Small intestine (tissue), 7 donors: ENCODE data around the gene SPECC1. TPM values are rescaled to one million over a fixed set of nuclear protein-coding genes. Genes with fewer than 3 reads are reported as not detected.

Experiments
- DNase-seq, 2 donors: peaks; one replicate each; pipeline versions ENCODE4 v3.0.0 to v3.0.0-alpha.2; 2013
- FAIRE-seq: peaks from 2 replicates; lab custom pipeline; 2012; peaks lifted over from hg19 to GRCh38; lab: Jason Lieb, UNC
- H3K27ac ChIP-seq, 3 donors: one replicate each; pipeline ENCODE4 v1.5.1; 2013; ENCODE audit warnings: low read length in 2 of 3, mild to moderate bottlenecking in 2 of 3, control low read depth in 1 of 3, inconsistent platforms in 1 of 3, low read depth in 1 of 3, moderate library complexity in 1 of 3
- H3K27me3 ChIP-seq, 3 donors: one replicate each; pipeline ENCODE4 v1.6.1; 2013; ENCODE audit warnings: low read length in 3 of 3, inconsistent platforms in 1 of 3; ENCODE audit not compliant: control insufficient read depth in 3 of 3, insufficient read depth in 3 of 3
- H3K36me3 ChIP-seq, 3 donors: one replicate each; pipeline ENCODE4 v1.6.1; 2013; ENCODE audit warnings: low read length in 3 of 3, inconsistent platforms in 1 of 3, low read depth in 1 of 3, mild to moderate bottlenecking in 1 of 3, moderate library complexity in 1 of 3; ENCODE audit not compliant: control insufficient read depth in 3 of 3, insufficient read depth in 2 of 3
- H3K4me1 ChIP-seq, 3 donors: one replicate each; pipeline ENCODE4 v1.6.1; 2013; ENCODE audit warnings: low read length in 2 of 3, inconsistent platforms in 1 of 3, low read depth in 1 of 3, mild to moderate bottlenecking in 1 of 3, moderate library complexity in 1 of 3; ENCODE audit not compliant: control insufficient read depth in 3 of 3, insufficient read depth in 2 of 3
- H3K4me3 ChIP-seq, 3 donors: one replicate each; pipeline ENCODE4 v1.5.1; 2013; ENCODE audit warnings: low read length in 3 of 3, control low read depth in 1 of 3, inconsistent platforms in 1 of 3, low read depth in 1 of 3, mild to moderate bottlenecking in 1 of 3, moderate library complexity in 1 of 3
- H3K9me3 ChIP-seq, 2 donors: one replicate each; pipeline ENCODE4 v1.6.1; 2013; ENCODE audit warnings: low read depth in 1 of 2, low read length in 1 of 2; ENCODE audit not compliant: control insufficient read depth in 2 of 2, insufficient read depth in 1 of 2
- WGBS, 3 donors: extraction: QIAGEN DNeasy Blood & Tissue Kit; methylation state at CpG; one replicate each; pipeline ENCODE4 v1.1.7; 2013; 5-methylcytosine and 5-hydroxymethylcytosine counted together
- polyA plus RNA-seq, 4 donors: library from polyadenylated mRNA; stranded (reverse) in 3 of 4; unstranded in 1 of 4; fragments of 200-250 nt in 3 of 4; fragments of 120-200 nt in 1 of 4; gene quantifications; one replicate each; pipeline versions ENCODE4 v1.2.1 to v1.2.3, GENCODE V29; 2013
- donor health status: healthy with polysubstance abuse.
- donor health status: control.
- donor health status: control.
- donor health status: Bipolar disorder and iron deficiency.
- donor health status: healthy.

The SPECC1 gene
- polyA plus RNA-seq, 4 donors = 13.7 to 38.9 (median 32.8) TPM

- Histone ChIP-seq H3K4me1 (no peaks in the 10 kb centered on the region), H3K27ac (no peak overlapping the region), H3K36me3 (peaks cover 0 to 15% (median 2%) of the 10 kb centered on the region in 3 donors), H3K4me3 (no peak overlapping the region), H3K9me3 (peaks cover 0 to 5% of the 10 kb centered on the region in 2 donors), H3K27me3 (no peaks in the 10 kb centered on the region)
- 86 to 94% (median 86%) methylated on average over 2 of the region's 2 CpGs for WGBS, 3 donors
- DNase-seq = no peak
- no peak for FAIRE-seq
These were observed 198.3 kb downstream of the SPECC1 start for GRCh38 chr17:20207262-20207985.

- Histone ChIP-seq H3K36me3 (peaks cover 0 to 15% (median 2%) of the 10 kb centered on the region in 3 donors), H3K4me3 (no peak overlapping the region), H3K9me3 (peaks cover 0 to 5% of the 10 kb centered on the region in 2 donors), H3K4me1 (no peaks in the 10 kb centered on the region), H3K27ac (no peak overlapping the region), H3K27me3 (no peaks in the 10 kb centered on the region)
- DNase-seq (no peak), FAIRE-seq (no peak)
- WGBS, 3 donors = 83 to 89% (median 88%) methylated on average over 3 of the region's 3 CpGs
These were observed 199.6 kb downstream of the SPECC1 start for GRCh38 chr17:20208717-20209116.

GRCh38 chr17:20210180-20210579 lies 201.0 kb downstream of the SPECC1 start:
- FAIRE-seq = no peak
- Histone ChIP-seq H3K27me3 (no peaks in the 10 kb centered on the region), H3K9me3 (peaks cover 0 to 5% of the 10 kb centered on the region in 2 donors), H3K27ac (no peak overlapping the region), H3K4me3 (no peak overlapping the region), H3K36me3 (peaks cover 0 to 10% (median 0%) of the 10 kb centered on the region in 3 donors), H3K4me1 (no peaks in the 10 kb centered on the region)
- DNase-seq = no peak
- WGBS, 3 donors = 94 to 98% (median 96%) methylated on average over 4 of the region's 4 CpGs

- 89 to 96% (median 95%) methylated on average over 8 of the region's 8 CpGs for WGBS, 3 donors
- peaks cover 0 to 5% of the 10 kb centered on the region in 2 donors for H3K9me3 ChIP-seq
- H3K27me3 ChIP-seq = no peaks in the 10 kb centered on the region
- no peak overlapping the region for H3K27ac ChIP-seq
- DNase-seq (no peak), FAIRE-seq (no peak)
- no peak overlapping the region for H3K4me3 ChIP-seq
- peaks cover 0 to 10% (median 0%) of the 10 kb centered on the region in 3 donors for H3K36me3 ChIP-seq
- H3K4me1 ChIP-seq = no peaks in the 10 kb centered on the region
These were observed 201.5 kb downstream of the SPECC1 start for GRCh38 chr17:20210614-20211013.

- peaks cover 0 to 5% of the 10 kb centered on the region in 2 donors for H3K9me3 ChIP-seq
- no peak overlapping the region for H3K4me3 ChIP-seq
- no peak overlapping the region for H3K27ac ChIP-seq
- DNase-seq (no peak), FAIRE-seq (no peak)
- peaks cover 0 to 10% (median 0%) of the 10 kb centered on the region in 3 donors for H3K36me3 ChIP-seq
- no peaks in the 10 kb centered on the region for H3K4me1 ChIP-seq
- WGBS, 3 donors = 86 to 91% (median 90%) methylated on average over 3 of the region's 3 CpGs
- no peaks in the 10 kb centered on the region for H3K27me3 ChIP-seq
These were observed 202.1 kb downstream of the SPECC1 start for GRCh38 chr17:20211246-20211645.

GRCh38 chr17:20213449-20213848 lies 204.3 kb downstream of the SPECC1 start:
- peaks cover 0 to 10% (median 0%) of the 10 kb centered on the region in 3 donors for H3K36me3 ChIP-seq
- H3K27ac ChIP-seq = no peak overlapping the region
- FAIRE-seq (no peak), DNase-seq (no peak)
- peaks cover 0 to 5% of the 10 kb centered on the region in 2 donors for H3K9me3 ChIP-seq
- no peaks in the 10 kb centered on the region for H3K4me1 ChIP-seq
- no peaks in the 10 kb centered on the region for H3K27me3 ChIP-seq
- H3K4me3 ChIP-seq = no peak overlapping the region

- no peak overlapping the region for H3K4me3 ChIP-seq
- DNase-seq (no peak), FAIRE-seq (no peak)
- H3K4me1 ChIP-seq = no peaks in the 10 kb centered on the region
- H3K36me3 ChIP-seq = peaks cover 0 to 10% (median 0%) of the 10 kb centered on the region in 3 donors
- H3K9me3 ChIP-seq = peaks cover 0 to 5% of the 10 kb centered on the region in 2 donors
- H3K27me3 ChIP-seq = no peaks in the 10 kb centered on the region
- H3K27ac ChIP-seq = no peak overlapping the region
- 88 to 90% (median 90%) methylated on average over 8 of the region's 8 CpGs for WGBS, 3 donors
These were observed 205.6 kb downstream of the SPECC1 start for GRCh38 chr17:20214794-20215193.

GRCh38 chr17:20216154-20216815 lies 207.1 kb downstream of the SPECC1 start:
- DNase-seq = no peak
- no peak for FAIRE-seq
- Histone ChIP-seq H3K27ac (no peak overlapping the region), H3K27me3 (no peaks in the 10 kb centered on the region), H3K4me1 (no peaks in the 10 kb centered on the region), H3K36me3 (peaks cover 0 to 6% (median 0%) of the 10 kb centered on the region in 3 donors), H3K9me3 (peaks cover 0 to 5% of the 10 kb centered on the region in 2 donors), H3K4me3 (no peak overlapping the region)
- 77 to 82% (median 79%) methylated on average over 6 of the region's 6 CpGs for WGBS, 3 donors
